Brain microvascular endothelial cell (primary cell): ENCODE data around the gene PXDN.
"Not testable (repeated sequence)": the region's sequence is repeated elsewhere in the genome, so short reads cannot be mapped to it uniquely, and the experiment has no call there.

Experiments
- DNase-seq: peaks from one replicate; pipeline ENCODE4 v3.0.0-alpha.2; 2020
- H3K27ac ChIP-seq: fragments of 250-450 bp; sonication (Bioruptor Pico); 2 replicates; pipeline ENCODE4 v1.5.1; 2020; ENCODE audit warnings: mild to moderate bottlenecking, moderate library complexity
- H3K27me3 ChIP-seq: fragments of 250-450 bp; sonication (Bioruptor Pico); replicated peaks from 2 replicates; pipeline ENCODE4 v1.5.1; 2020; ENCODE audit warnings: mild to moderate bottlenecking
- H3K36me3 ChIP-seq: fragments of 250-450 bp; sonication (Bioruptor Pico); replicated peaks from 2 replicates; pipeline ENCODE4 v1.5.1; 2020; ENCODE audit warnings: mild to moderate bottlenecking
- H3K4me3 ChIP-seq: 2 replicates; pipeline ENCODE4 v1.5.1; 2011; ENCODE audit warnings: low read depth, mild to moderate bottlenecking, control low read depth, low read length, moderate library complexity
- CTCF ChIP-seq: IDR thresholded peaks from 2 replicates; pipeline ENCODE4 v1.5.1; 2011; ENCODE audit warnings: low read depth, mild to moderate bottlenecking, moderate library complexity, low read length, control low read depth, inconsistent platforms; ENCODE audit errors: missing control alignments
- in situ Hi-C: cut with HindIII; loops from 2 replicates; pipeline ENCODE4 v1.10.0; 2017; ENCODE audit warnings: low sequenced_read_pairs, low pct_ligation_motif_present

The PXDN gene

GRCh38 chr2:1766425-1766824 lies 22.1 kb upstream of the PXDN start:
- in situ Hi-C loops, result no loop called here
- H3K27me3 ChIP-seq, result no peaks in the 10 kb centered on the region
- H3K36me3 ChIP-seq, result no peaks in the 10 kb centered on the region

GRCh38 chr2:1765201-1765600 lies 20.9 kb upstream of the PXDN start:
- in situ Hi-C loops, DNase-seq: not testable (repeated sequence)

More at GRCh38 chr2:1766425-1766824, 22.1 kb upstream of the PXDN start:
- TF ChIP-seq CTCF, result no peak
- Histone ChIP-seq H3K27ac (no peak overlapping the region), H3K4me3 (no peak overlapping the region)
- DNase-seq, result no peak

GRCh38 chr2:1759611-1759930 lies 15.3 kb upstream of the PXDN start:
- Histone ChIP-seq H3K4me3 (no peak overlapping the region), H3K27ac (no peak overlapping the region), H3K27me3 (no peaks in the 10 kb centered on the region), H3K36me3 (no peaks in the 10 kb centered on the region)
- no peak for DNase-seq
- in situ Hi-C loops, result no loop called here
- TF ChIP-seq CTCF, result no peak

More at GRCh38 chr2:1765201-1765600, 20.9 kb upstream of the PXDN start:
- not testable (repeated sequence) for H3K27me3 ChIP-seq, H3K36me3 ChIP-seq, H3K4me3 ChIP-seq, H3K27ac ChIP-seq

GRCh38 chr2:1758774-1759610 lies 14.7 kb upstream of the PXDN start:
- Histone ChIP-seq H3K36me3 (no peaks in the 10 kb centered on the region), H3K4me3 (no peak overlapping the region), H3K27me3 (no peaks in the 10 kb centered on the region), H3K27ac (no peak overlapping the region)
- TF ChIP-seq CTCF, result no peak
- DNase-seq, result no peak
- in situ Hi-C loops, result no loop called here

- no peak for DNase-seq
- H3K27ac ChIP-seq, result no peak overlapping the region
- no peak overlapping the region for H3K4me3 ChIP-seq
- no peaks in the 10 kb centered on the region for H3K36me3 ChIP-seq
- H3K27me3 ChIP-seq, result no peaks in the 10 kb centered on the region
- in situ Hi-C loops, result no loop called here
- TF ChIP-seq CTCF, result no peak
Measured at GRCh38 chr2:1758171-1758570, 13.9 kb upstream of the PXDN start.

GRCh38 chr2:1757567-1757966 lies 13.3 kb upstream of the PXDN start:
- Histone ChIP-seq H3K4me3 (no peak overlapping the region), H3K27ac (no peak overlapping the region), H3K27me3 (no peaks in the 10 kb centered on the region), H3K36me3 (no peaks in the 10 kb centered on the region)
- in situ Hi-C loops, result no loop called here
- no peak for TF ChIP-seq CTCF
- no peak for DNase-seq

- H3K36me3 ChIP-seq, H3K27me3 ChIP-seq, H3K4me3 ChIP-seq, H3K27ac ChIP-seq, DNase-seq, in situ Hi-C loops: not testable (repeated sequence)
Measured at GRCh38 chr2:1757146-1757545, 12.8 kb upstream of the PXDN start.
